ENCODE results near the gene ADAP1.
"Not testable (repeated sequence)": the region's sequence is repeated elsewhere in the genome, so short reads cannot be mapped to it uniquely, and the experiment has no call there.

ADAP1 gene

GRCh38 chr7:962401-963081, 8.1 kb upstream of the ADAP1 start:
- in situ Hi-C loops (cut with MboI; ENCODE audit: low pct_unique_long_range_greater_than_20kb, low sequenced_read_pairs): no loop called here

DNA sequence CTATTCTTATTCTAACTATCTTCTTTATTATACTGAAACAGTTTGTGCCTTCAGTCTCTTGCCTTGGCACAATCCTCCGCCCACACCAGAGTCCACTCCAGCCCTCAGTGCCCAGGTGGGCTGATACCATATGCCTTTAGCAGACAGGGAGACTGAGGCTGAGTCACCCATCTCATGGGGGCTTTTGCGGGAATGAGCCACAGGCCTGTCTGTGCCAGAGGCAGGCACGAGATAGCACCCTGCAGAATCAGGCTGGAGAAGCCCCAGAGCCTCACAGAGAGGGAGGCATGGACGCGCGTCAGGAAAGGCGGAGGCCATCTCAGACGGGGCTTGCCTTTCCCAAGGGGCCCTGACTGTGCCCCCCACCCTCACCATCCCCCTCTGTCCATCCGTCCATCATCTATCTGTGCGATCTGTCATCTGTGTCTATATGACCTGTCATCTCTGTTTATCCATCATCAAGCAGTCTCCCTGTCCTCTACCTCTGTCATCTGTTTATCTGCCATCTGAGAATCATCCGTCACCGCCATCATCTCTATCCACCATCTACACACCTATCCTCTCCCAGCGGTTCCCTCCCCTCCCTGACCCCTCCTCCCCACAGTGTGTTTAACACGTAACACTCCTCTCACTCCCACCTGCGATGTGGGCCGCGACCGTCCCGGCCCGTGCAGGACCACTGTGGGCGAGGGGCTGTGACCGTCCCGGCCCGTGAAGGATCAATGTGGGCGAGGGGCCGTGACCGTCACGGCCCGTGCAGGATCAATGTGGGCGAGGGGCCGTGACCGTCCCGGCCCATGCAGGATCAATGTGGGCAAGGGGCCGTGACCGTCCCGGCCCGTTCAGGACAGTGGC, 7.3 kb upstream of the ADAP1 start:
- DNase-seq: no peak
- in situ Hi-C loops (cut with MboI; ENCODE audit: low pct_unique_long_range_greater_than_20kb, low sequenced_read_pairs): no loop called here

More at GRCh38 chr7:962401-963081, 8.1 kb upstream of the ADAP1 start:
- DNase-seq: no peak

- in situ Hi-C loops (cut with MboI; ENCODE audit: low pct_unique_long_range_greater_than_20kb, low sequenced_read_pairs); DNase-seq: not testable (repeated sequence)
Observed at GRCh38 chr7:960972-961371, 6.5 kb upstream of the ADAP1 start.

DNA sequence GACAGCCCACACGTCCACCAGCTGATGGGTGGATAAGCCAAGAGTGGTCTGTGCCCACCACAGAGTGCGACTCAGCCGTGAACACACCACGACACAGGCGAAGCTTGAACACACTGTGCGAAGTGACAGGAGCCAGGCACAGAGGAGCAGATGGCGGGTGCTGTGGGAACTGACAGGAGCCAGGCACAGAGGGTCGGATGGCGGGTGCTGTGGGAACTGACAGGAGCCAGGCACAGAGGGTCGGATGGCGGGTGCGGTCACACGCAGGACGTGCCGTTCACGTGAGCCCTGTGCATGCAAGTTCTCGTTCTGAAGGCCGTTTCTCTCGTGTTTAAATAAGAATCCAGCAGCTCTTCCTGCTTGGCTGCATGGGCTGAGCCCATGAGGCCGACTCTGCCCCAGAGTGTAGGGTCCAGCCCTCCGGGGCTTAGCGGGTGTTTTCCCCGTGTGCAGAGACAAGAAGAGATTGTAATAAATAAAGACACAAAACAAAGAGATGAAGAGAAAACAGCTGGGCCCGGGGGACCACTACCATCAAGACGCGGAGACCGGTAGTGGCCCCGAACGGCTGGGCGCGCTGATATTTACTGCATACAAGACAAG, 5.9 kb upstream of the ADAP1 start:
- no peak for DNase-seq
- in situ Hi-C loops (cut with MboI; ENCODE audit: low pct_unique_long_range_greater_than_20kb, low sequenced_read_pairs): no loop called here

- in situ Hi-C loops (cut with MboI; ENCODE audit: low pct_unique_long_range_greater_than_20kb, low sequenced_read_pairs); DNase-seq: not testable (repeated sequence)
Observed at GRCh38 chr7:959740-960139, 5.3 kb upstream of the ADAP1 start.

- no peak for DNase-seq
- in situ Hi-C loops (cut with MboI; ENCODE audit: low pct_unique_long_range_greater_than_20kb, low sequenced_read_pairs): no loop called here
Observed at GRCh38 chr7:959271-959670, 4.8 kb upstream of the ADAP1 start.

GRCh38 chr7:958221-959200, 4.0 kb upstream of the ADAP1 start:
- DNase-seq: no peak
- in situ Hi-C loops (cut with MboI; ENCODE audit: low pct_unique_long_range_greater_than_20kb, low sequenced_read_pairs): no loop called here

GRCh38 chr7:957418-958220, 3.1 kb upstream of the ADAP1 start:
- no peak for DNase-seq
- in situ Hi-C loops (cut with MboI; ENCODE audit: low pct_unique_long_range_greater_than_20kb, low sequenced_read_pairs): no loop called here

- no peak for DNase-seq
- in situ Hi-C loops (cut with MboI; ENCODE audit: low pct_unique_long_range_greater_than_20kb, low sequenced_read_pairs): no loop called here
Observed at GRCh38 chr7:956031-956430, 1.6 kb upstream of the ADAP1 start.

GRCh38 chr7:953547-954327, 743 bp downstream of the ADAP1 start:
- in situ Hi-C loops (cut with MboI; ENCODE audit: low pct_unique_long_range_greater_than_20kb, low sequenced_read_pairs): no loop called here
- DNase-seq: peak; percentile 47

DNA sequence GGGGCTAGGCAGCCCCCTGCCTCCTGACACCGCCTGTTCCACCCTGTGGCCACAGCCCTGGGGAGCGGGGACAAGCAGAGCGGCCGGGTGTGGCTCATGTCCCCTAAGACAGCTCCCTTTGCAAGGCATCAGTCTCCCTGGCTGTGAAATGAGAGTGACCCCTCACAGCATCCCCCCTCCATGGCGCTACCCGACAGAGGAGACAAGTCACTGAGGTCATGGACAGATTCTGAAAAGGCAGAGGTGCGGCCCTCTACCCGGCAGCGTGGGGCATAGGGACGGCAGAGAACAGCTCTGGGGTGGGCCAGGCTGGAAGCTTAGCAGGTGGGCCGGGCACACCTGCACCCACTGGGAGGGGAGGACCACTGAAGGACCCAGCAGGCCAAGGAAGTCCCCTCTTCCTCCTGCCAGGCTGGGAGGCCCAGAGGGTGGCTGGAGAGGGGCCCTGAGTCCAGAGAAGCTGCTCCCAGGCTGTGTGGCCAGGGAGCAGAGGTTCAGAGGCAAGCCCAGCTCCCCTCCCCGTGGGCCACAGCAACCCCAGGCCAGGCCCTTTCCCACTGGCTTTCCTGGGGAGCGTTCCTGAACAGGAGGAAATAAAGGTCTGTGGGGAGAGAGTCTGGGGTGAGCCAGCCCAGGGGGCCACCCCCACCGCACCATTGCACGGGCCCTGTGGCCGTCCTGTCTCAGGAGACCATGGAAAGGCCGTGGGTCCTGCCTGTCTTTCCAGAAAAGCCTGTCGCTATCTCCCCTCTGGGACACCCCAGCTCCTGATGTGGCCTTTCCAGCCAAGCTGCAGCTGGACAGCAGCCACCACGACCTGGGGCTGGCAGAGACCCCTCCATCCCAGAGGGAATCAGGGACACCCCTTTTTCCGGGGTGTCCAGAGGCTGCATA, 1.7 kb downstream of the ADAP1 start:
- in situ Hi-C loops (cut with MboI; ENCODE audit: low pct_unique_long_range_greater_than_20kb, low sequenced_read_pairs): no loop called here

DNA sequence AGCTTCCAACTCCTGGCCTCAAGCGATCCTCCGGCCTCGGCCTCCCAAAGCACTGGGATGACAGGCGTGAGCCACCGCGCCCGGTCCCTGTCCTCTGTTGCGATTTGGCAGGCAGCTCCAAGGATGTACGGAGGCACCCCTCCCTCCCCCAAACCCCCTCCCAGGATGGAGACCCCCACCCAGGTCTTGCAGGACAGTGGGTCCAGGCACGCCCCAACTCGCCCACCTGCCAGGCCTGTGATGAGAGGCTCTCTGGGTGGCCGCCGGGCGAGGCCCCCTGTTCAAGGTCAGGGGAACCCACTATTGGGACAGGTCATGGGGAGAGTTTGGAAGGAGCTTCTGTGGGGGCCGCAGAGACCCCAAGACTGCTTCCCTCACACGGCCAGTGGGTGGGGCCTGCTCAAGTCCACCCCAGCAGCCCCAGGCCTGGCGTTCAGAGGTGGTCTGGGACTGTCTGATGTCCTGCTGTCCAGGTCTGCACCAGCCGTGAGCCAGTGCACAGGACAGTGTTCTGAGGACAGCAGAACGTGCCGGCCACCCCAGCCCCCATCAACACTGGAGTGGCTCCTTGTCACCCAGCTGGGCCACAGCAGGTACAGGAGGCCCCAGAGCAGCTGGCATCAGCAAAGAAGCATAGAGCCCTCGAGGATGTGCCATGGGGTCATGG, 2.5 kb downstream of the ADAP1 start:
- in situ Hi-C loops (cut with MboI; ENCODE audit: low pct_unique_long_range_greater_than_20kb, low sequenced_read_pairs): no loop called here
- DNase-seq: no peak

More for the DNA sequence above, 1.7 kb downstream of the ADAP1 start:
- DNase-seq: no peak

DNA sequence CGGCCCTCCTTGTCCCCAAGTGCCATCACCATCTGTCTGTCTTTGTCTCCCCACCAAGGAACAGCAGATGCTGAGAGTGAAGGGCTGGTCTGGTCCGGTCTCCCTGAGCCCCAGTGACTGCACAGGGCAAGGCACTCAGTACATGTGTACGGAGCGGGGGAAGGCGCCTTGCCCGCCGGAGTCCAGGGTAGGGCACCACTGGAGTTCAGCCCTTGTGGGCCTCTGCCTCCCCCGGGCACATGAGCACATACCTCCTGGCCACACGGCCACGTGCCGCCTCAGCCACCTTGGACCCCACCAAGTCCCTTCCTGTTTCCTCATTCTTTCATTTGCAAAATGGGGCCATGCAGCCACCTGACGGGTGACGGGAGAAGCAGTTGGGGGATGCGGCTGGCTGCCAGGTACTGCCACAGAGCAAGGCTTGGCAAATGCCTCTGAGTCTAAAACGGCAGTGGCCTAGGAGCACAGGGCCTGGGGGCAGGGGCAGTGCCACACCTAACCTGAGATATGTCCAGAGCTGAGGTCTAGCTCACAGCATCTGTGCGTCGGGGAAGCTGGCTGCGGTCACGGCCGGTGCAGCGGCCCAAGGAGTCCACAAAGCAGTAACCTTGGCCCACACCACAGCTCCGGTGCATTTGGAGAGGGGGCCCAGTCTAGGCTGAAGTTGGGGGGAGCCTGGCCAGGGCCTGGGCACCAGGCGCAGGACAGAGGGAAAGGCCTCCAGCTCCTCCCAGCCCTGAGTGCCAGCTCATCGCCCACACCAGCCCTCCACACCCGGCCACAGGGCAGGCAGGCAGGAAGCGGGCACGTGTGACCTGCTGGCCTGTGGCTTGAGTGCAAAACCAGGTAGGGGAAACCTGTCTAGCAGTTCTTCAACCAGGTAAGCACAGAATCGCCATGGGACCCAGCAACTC, 5.2 kb downstream of the ADAP1 start:
- in situ Hi-C loops (cut with MboI; ENCODE audit: low pct_unique_long_range_greater_than_20kb, low sequenced_read_pairs): no loop called here

GRCh38 chr7:947391-948210, 6.9 kb downstream of the ADAP1 start:
- in situ Hi-C loops (cut with MboI; ENCODE audit: low pct_unique_long_range_greater_than_20kb, low sequenced_read_pairs): no loop called here
- DNase-seq: no peak

More for the DNA sequence above, 5.2 kb downstream of the ADAP1 start:
- no peak for DNase-seq
